HPDE6-E6E7 (cell line): ENCODE results near the gene UBXN4.
"Not testable (repeated sequence)": the region's sequence is repeated elsewhere in the genome, so short reads cannot be mapped to it uniquely, and the experiment has no call there.

Source experiments
- DNase-seq: peaks from one replicate; pipeline ENCODE4 v3.0.0; 2011; ENCODE audit warnings: missing footprints; ENCODE audit errors: extremely low spot score

Gene UBXN4

GRCh38 chr2:135762530-135762929 is 20.9 kb downstream of the UBXN4 start:
- no peak for DNase-seq

DNA sequence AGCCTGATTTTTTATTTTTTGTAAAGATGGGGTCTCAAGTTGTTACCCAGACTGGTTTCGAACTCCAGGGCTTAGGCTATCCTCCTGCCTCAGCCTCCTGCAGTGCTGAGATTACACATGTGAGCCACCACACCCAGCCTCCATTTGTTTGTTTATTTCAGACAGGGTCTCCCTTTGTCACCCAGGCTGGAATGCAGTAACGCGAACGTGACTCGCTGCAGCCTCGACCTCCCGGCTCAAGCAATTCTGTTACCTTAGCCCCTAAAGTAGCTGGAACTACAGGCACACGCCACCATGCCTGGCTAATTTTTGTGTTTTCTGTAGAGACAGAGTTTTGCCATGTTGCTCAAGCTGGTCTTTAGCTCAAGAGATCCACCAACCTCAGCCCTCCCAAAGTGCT is 27.2 kb downstream of the UBXN4 start:
- DNase-seq: no peak

GRCh38 chr2:135773319-135773718 is 31.7 kb downstream of the UBXN4 start:
- DNase-seq: no peak

DNA sequence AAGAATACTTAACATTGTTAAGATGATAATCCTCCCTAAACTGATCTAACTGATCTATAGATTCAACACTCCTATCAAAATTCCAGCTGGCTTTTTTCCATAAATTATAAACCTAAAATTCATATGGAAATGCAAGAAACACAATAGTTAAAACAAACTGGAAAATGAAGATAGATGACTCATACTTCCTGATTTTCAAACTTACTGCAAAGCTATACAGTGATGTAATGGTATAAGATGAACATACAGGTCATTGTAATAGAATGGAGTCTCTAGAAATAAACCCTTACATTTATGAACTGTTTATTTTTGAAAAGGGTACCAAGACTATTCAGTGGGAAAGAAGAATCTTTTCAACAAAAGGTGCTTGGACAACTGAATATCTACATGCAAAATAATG is 32.3 kb downstream of the UBXN4 start:
- no peak for DNase-seq

GRCh38 chr2:135775420-135775819 is 33.8 kb downstream of the UBXN4 start:
- no peak for DNase-seq

DNA sequence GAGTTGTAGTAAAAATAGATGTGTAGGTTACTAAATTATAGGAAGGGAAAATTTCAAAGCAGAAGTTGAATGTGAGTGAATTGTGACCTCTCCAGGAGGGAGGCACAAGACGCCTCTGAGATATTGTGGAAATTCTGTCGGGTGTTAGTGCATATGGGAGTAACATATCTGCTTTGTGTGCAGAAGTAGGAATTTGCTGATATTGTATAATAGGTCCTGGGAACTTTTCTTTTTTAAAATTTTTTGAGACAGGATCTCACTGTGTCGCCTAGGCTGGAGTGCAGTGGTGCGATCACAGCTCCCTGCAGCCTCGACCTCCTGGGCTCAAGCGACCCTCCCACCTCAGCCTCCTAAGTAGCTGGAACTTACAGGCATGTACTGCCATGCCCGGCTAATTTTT is 34.7 kb downstream of the UBXN4 start:
- no peak for DNase-seq

GRCh38 chr2:135782231-135782630 is 40.6 kb downstream of the UBXN4 start:
- no peak for DNase-seq

DNA sequence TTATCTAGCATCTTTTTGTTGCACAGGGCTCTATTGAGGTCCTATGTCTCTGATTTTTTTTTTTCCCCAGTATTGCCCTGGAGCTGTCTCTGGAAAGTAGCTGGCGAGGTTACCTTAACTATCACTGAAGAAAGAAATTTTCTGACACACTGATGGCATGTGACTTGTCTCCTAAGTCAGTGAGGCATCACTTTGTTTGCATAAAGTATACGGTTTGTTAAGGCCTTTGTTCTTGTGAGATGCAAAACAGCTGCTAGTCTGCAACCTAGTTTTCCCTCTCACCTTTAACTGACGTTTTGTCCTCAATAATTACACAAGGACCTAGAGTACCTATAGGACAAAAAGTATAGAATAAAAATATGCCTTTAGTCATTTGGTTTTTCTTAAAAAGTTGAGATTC is 41.8 kb downstream of the UBXN4 start:
- no peak for DNase-seq

DNA sequence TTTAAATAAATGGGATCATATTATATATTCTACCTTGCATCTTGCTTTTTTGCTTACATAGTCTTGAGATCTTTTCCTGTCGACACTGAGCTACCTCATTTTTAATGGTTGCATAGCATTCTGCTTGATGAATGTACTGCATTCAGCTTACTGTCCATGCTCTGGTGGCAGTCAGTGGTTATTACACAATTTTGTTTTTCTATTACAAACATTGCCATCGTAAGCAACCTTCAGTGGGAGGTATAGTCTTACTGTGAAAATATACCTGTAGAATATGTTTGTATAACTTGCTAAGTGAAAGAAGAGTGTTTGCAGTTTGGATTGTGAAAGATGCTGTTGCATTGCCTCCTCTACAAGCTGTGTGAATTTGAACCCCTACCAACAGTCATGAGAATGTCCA is 43.4 kb downstream of the UBXN4 start:
- DNase-seq: no peak

DNA sequence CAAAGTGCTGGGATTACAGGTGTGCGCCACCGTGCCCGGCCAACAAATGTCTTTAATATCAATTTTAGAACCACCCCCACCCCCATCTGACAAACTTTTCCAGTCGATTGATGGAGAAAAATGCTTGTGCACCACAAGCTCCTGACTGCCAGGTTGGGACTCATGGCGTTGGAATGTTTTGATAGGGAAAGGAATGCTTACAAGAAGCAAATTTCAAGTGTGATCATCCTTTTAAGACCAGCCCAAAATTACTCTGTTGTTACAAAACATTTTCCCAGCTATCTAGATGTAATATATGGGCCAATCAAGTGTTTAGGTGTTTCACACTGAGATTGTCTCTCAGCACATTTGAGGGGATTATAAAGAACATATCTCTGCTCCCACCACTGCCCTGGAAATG is 45.2 kb downstream of the UBXN4 start:
- DNase-seq: no peak

DNA sequence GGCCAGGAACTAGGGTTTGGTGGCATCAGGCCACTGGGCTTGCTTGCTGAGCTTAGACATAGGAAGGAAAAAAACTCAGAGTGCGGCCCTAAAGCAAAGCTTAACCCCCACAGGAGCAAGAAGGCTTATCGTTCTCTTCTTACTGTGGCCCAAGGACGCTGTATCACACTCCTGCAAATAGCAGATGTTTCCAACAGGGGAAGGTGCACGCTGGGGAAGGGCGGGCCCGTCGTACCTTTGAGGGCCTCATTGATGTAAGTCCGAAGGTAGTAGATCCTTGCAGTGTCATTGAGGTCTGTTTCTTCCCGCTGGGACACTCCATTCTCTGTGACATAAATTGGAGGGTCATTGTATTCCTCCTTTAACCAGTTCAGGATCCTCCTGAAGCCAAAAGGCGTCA is 48.8 kb downstream of the UBXN4 start:
- no peak for DNase-seq

GRCh38 chr2:135791418-135792190 is 49.9 kb downstream of the UBXN4 start:
- no peak for DNase-seq

DNA sequence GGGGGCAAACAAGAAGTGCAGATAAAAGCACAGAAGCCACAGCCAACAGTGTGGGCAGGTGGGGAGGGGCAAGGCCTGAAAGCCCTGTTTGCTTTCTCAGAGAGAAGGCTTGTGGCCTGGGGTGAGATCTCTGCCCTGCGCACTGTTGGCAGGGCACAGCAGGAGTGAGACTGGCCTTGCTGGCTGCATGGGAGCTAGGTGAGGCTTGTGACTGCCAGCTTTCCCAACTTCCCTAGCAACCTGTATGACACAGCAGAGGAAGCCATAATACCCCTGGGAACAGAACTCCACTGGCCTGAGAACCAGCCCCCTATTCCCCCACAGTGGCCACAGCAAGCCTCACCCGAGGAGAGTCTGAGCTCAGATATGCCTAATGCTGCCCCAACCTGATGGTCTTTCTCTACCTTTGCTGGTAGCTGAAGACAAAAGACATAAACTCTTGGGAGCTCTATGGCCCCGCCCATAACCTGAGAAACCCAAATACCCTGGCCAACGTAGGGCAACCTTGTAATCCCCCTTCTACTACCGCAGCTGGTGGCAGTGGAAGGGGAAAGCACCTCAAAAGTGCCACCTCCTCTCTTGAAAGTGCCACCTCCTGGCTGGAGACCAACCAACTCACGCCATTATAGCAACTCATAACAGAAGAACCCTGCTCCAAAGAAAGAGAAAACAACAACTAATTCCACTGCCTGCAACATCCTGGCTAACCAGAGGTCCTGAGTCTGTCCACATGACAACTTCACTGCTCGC is 50.9 kb downstream of the UBXN4 start:
- DNase-seq: no peak

DNA sequence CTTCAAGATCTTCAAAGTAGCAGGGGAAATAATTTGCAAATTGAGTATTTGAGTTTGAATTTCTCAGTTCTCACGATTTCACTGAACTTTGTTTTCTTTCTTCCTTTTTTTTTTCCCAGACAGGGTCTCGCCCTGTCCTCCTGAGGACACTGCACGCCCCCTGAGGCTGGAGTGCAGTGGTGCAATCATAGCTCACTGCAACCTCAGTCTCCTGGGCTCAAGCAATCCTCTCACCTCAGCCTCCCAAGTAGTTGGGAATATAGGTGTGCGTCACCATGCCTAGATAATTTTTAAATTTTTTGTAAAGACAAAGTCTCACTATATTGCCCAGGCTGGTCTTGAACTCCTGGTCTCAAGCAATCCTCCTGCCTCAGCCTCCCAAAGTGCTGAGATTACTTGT is 54.0 kb downstream of the UBXN4 start:
- not testable (repeated sequence) for DNase-seq

DNA sequence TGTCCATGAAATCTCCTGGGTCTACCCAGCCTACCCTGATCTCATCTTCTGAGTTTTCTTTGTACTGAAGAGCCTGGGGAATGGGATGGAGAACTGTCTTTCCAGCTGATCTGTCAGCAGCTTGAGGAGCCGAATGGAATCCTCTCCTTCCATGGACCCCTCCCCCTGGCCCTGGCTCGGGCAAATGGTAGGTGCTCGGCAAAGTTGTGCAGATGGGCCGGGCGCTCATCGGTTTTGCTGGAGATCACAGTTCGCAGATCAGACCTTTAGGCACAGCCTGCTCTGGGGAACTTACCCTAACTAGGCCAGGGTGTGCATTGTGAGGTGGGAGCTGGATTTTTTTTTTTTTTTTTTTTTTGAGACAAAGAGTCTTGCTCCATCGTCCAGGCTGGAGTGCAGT is 55.0 kb downstream of the UBXN4 start:
- DNase-seq: no peak

DNA sequence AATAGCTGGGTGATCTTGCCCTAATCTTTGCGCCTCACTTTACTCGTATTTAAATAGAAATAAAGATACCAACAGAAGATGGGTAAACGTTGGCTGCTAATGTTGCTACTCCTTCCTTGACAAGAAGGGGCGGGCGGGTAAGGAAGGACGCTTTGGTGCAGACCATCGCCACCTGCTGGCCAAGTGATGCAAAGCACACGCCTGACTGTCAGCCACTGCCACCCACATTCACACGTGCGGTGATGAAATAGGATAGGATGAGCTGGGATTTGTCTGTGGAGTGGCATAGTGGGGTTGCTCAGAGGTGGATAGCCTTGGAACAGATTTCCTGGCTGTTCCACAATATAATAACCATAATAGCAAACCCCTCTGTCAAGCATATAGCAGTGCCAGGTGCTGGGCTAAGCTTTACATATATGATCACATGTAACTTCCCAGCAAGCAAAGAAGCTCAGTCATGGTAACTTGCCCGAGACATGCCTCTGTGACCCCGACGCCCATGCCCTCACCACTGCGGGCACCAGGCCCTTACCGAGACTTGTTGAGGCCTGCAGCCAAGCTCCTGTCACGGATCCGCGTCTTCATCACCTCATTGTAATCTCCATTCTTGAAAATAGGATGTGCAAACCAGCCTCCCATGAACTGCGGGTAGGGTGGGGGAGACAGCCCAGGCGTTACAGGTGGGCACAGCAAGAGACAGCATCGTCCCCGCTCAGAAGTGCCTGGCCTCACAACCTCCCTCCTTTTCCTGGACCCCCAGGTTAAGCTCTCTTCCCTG is 56.0 kb downstream of the UBXN4 start:
- peak; percentile 77 for DNase-seq

DNA sequence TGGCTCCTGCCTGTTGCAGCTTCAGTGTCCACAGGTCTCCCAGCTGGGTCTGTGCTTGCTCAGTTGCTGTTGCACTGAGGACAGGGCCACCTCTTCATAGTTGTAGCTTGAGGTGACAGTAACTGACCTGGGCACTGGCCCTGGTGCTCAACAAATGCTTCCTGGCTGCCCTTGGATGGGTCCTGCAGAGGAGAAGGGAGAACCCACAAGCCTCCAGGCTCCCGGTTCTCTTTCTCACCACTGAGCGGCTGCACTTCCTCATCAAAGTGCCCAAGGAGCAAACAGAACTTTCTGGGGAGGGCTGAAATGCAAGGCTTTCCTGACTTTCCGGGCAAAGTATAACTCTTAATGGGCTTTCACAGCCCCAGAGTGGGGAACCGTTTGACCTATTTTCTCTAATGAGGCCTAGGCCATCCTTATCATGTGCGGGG is 56.6 kb downstream of the UBXN4 start:
- no peak for DNase-seq

DNA sequence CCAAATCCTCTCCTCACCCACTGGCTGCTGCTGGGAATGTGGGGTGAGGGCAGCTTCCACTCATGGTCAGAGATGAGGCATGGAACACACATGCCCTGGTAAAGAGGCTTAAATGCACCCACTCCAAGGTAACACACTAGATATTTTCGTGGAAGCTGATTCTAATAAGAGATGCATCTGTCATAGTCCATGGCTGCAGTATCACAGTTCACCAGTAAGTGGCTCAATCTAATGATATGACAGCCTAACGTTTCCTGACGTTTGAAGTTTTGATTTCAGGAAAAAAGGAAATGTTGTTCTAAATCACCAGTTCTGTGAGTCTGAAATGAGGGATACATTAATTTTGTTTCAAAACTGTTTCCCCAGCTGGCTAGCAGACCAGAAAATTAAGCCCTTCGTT is 57.1 kb downstream of the UBXN4 start:
- no peak for DNase-seq

GRCh38 chr2:135799738-135800137 is 58.1 kb downstream of the UBXN4 start:
- DNase-seq: no peak

GRCh38 chr2:135800513-135801460 is 59.1 kb downstream of the UBXN4 start:
- DNase-seq: no peak

- DNase-seq: no peak
Observed at GRCh38 chr2:135802350-135802749, 60.7 kb downstream of the UBXN4 start.
